ENCODE measurements around the gene TIMM10.

The TIMM10 gene

DNA sequence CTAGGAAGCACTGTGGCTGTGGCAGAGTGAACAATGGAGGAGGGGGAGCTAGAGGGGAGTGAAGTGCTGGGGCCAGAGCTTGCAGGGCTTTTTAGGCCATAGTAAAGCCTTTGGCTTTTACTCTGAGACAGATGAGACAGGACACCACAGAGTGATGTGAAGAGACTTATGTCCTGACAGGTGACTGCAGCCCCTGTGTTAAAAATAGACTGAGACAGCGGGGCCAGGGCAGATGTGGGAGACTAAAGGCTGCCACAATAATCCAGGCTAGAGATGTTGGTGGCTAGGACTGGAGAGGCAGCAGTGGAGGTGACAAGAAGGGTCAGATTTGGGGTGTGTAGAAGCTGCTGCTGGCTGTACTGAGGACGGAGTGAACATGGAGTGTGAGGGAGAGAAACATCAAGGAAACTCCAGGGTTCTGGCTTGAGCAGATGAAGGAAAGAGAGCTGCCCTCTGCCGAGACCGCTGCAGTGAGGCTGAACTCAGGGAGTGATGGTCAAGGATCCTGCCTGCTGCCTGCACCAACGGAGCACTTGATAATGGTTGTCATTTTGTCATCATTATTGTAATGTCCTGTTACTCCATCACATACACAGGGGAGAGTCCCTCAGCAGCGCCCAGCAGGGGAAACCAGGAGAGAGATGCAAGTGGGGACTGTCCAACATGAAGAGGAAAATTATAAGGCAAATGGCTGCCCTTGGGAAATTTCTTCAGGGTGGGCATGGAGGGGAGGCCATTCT lies 42.5 kb downstream of the TIMM10 start:
- in situ Hi-C loops (cut with HindIII; ENCODE audit: low sequenced_read_pairs) = no loop called here

DNA sequence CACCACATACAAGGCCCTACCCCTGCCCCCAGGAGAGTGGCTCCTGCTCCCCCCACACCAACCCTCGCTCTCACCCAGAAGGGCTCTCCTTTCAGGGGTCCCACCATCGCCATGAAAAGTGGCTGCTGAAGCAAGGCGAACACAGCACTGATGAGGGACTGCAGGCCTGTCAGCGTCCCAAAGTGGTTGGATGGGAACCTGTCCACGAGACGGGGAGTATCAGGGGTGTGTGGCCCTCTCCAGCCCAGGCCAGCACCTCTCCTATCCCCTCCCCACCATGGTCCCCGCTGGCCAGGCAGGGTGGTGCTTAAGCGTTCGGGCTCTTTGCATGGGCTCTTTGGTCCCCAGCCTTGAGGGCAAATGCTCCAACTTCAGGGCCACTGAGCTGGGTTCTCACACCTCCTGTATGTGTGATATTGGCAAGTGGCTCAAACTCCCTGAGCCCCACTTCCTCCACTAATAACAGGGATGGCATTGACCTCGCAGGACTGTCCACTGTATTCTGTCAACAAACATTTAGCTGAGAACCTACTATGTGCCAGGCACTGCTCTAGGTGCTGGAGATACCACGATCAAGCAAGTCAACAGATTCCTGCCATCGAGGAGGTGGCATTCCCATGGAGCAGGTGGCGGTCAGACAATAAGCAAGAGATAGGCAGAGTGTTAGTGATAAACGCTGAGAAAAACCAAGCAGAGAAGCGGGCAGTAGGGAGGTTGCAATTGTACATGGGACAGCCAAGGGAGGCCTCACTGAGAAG lies 43.4 kb downstream of the TIMM10 start:
- in situ Hi-C loops (cut with HindIII; ENCODE audit: low sequenced_read_pairs) = no loop called here

DNA sequence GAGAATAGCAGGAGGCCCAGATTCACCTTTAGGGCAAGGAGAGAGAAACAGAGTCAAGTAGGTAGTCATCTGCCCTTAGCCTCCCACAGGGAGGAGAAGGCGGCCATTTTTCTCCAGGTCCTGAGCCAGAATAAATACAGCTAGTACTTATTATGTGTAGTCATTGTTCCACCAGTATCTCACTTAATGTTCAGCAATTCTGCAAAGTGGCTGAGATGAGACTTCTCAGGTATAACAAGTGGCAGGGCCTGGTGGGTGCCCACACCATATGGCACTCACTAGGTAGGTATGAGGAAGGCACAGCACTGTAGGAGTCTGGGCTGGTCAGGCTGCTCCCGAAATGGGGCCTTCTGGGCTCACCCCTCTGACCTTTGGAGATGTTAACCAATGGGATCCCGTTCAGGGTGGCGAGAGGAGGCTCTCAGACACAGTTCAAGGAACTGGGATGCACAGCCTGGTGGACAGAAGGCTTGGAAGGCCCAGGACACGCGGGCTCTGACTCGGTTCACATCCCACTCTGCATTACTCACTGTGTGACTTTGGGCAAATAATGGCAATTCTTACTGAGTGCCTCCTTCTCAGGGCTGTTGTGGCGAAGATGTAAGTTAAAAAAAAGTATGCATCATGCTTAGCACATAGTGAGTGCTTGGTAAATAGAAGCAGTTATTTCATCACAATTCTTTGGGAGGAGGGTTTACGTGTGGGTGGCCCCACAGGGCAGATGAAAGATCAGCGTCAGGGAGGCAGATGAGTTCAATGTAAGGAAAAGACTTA lies 45.1 kb downstream of the TIMM10 start:
- in situ Hi-C loops (cut with HindIII; ENCODE audit: low sequenced_read_pairs) = no loop called here

DNA sequence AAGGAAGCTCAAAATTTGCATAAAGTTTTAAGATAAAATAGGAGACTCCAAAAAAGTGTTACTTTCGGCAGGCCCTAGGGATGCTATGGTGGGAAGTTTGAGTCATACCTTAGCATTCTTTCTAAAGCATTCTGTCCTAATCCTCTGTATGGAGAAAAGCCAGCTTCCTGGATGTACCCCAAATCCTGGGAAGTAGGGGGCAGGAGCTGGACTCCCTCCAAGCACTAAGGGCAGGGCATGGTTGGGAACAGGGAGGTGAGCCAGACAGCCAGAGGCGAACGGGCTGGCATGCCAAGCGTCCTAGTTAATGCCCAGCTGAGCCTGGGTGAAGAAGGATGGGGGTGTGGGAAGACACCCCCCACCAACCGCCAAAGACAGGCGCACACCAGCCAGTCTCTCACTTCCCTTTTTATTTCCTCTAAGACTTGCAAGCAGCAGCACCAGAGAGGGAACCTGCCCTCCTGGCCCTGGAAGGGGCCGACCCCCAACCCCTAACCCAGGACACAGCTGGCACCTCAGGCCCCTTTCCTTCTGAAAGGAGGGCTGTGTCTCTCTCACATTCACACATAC lies 46.3 kb downstream of the TIMM10 start:
- in situ Hi-C loops (cut with HindIII; ENCODE audit: low sequenced_read_pairs) = loop anchor here (5.0 kb wide), 2 partner anchors 52 to 73 kb away; no protein-coding TSS in a partner anchor

DNA sequence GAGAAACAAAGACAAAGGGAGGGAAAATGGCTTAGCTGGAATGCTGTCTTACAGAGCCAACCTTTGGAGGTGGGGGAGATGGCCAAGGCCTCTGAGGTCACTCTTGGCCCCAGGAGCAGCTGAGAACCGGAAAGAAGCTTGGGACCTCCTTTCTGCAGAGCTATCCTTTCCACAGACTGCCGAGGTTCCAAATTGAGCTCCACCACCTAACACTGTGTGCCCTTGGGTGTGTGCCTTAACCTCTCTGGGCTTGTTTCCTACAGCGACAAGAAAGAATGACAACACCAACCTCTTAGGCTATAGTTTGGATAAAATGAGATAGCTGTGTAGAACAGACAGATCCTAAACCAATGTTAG lies 47.0 kb downstream of the TIMM10 start:
- in situ Hi-C loops (cut with HindIII; ENCODE audit: low sequenced_read_pairs) = loop anchor here (5.0 kb wide), 2 partner anchors 51 to 74 kb away; no protein-coding TSS in a partner anchor

DNA sequence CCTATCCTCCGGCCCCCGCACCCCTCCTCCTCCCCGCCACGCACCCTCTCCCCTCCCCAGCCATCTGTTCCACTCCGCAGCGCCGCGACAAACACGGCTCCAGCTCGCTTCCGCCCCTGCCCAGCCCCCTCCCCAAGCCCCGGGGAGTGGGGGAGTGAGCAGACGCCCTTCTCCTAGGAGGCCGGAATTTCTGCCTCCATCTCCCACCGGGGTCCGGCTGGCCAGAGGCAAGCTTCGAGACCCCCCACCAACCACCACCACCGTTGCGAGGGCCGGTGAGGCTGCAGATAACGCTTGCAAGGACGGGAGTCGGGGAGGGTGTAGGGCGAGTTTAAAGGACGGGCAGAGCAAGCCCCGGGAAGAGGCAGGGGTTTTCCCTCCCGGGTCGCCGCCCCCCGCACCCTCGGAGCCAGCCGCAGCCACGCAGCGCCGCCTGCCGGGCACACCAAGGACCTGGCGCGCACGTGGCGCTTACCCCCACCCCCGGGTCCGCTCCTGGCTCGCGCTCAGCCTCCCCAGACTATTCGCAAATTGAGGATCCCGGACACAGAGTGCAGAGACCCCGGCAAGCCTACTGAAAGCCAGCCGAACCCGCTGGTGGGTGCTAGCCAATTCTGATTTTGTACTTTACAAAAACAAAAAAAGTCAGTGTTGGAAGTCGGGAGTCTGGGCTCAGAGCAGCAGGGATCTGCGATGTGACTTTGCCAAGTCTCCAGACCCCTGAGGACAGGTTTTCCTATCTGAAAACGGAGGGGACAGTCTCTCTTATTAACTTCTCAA lies 47.6 kb downstream of the TIMM10 start:
- in situ Hi-C loops (cut with HindIII; ENCODE audit: low sequenced_read_pairs) = loop anchor here (5.0 kb wide), 2 partner anchors 51 to 74 kb away; no protein-coding TSS in a partner anchor

DNA sequence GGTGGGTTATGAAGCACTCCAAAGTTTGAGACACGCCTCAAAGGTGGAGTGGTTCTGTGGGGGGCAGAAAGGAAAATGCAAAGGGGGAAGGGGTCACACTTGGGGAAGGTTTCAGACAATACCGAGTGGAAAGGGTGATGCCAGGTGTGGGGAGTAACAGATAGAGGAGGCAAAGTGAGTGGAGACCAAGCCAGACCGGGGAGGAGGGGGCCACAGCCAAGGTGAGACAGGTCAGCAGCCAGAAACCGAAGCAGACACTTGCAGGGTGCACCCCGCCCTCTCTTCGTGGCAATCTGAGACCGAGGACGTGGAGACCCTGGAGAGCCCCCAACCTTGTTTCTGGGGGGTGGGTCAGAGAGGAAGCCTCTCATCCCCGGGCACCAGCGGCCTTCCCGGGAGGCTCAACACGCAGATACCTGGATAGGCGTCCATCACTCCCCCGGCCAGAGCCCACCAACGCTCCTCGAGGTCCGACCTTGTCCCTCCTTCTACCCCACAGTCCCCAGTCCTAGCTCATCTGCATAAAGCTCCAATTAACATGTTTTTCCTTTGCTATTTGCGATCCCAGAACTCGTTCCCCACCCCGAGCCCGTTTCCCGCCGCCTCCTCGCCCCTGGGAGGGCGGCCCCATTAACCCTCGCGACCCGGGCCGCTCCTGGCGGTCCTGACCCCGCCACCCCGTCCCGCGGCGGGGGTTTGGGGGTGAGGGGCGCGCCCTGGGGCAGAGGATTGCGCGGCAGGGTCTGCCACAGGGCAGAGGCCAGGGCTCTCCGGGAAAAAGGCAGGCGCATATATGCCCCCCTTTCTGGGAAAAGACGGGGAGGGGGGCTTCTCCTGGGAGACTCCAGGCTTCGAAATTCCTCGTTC lies 48.4 kb downstream of the TIMM10 start:
- in situ Hi-C loops (cut with HindIII; ENCODE audit: low sequenced_read_pairs) = loop anchor here (5.0 kb wide), 2 partner anchors 50 to 75 kb away; no protein-coding TSS in a partner anchor

DNA sequence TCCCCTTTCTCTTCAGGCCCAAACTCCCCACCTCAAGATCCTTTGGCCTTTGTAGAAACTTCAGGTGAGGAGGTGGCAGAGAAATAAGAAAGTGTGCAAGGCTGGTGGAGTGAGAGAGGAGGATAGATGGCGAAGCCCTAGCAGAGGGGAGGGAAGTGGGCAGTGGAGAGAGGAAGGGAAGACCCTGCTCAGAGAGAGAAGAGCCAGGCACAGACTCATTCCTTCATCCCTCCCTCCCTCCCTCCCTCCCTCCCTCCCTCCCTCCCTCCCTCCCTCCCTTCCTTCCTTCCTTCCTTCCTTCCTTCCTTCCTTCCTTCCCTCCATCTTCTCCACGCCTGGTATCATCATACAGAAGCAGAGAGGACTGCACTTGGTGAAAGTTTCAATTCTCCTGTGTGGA lies 49.2 kb downstream of the TIMM10 start:
- in situ Hi-C loops (cut with HindIII; ENCODE audit: low sequenced_read_pairs) = loop anchor here (5.0 kb wide), 2 partner anchors 49 to 76 kb away; no protein-coding TSS in a partner anchor

DNA sequence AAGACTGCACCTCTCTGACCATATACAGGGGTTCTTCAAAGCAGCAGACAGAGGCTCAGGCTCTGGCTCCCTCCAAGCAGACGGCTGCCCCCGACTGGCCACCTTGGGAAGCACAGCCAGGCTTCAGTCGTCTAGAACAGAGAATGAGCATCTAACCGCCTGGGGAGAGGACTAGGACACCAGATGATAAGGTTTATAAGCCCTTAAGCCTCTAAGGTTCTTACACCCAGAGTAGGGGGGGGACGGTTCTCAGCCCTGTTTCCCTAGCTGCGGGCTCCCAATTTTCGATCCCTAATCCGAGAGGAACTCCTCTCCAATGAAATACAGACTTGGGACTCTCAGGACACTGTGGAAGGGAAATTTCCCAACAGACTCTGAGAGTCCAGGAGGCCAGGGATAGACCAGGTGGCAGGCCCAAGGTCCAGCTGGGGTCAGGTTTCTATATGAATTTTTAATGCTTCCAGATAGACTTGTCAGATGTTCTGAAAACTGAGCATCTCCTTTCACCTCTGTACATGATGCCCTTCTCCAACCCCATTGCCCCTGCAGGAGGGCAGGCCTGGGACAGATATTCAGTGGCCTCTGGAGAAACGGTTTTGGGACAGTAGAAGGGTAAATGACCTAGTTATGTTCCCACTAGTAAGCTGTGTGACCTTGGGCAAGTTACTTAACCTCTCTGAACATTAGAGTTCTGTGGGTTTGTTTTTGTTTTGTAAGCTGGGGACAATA lies 50.0 kb downstream of the TIMM10 start:
- in situ Hi-C loops (cut with HindIII; ENCODE audit: low sequenced_read_pairs) = loop anchor here (5.0 kb wide), 2 partner anchors 48 to 77 kb away; no protein-coding TSS in a partner anchor

DNA sequence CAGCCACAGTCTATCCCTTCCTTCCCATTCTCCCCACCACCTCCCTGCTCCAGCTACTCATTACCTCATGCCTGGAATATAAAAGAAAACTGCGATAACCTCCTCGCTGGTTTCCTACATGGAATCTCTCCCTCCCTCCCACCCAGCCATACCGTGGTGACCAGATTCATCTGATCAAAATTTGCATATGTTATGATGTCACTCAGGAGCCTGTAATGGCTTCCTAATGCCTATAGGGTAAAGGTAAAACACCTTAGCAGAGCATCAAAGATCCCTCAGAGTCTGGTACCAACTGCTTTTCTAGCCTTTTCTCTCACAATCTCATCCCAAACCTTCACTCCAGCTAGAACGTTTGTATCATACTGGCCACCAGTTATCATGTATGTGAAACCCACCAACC lies 50.6 kb downstream of the TIMM10 start:
- in situ Hi-C loops (cut with HindIII; ENCODE audit: low sequenced_read_pairs) = loop anchor here (5.0 kb wide), 2 partner anchors 48 to 77 kb away; no protein-coding TSS in a partner anchor

DNA sequence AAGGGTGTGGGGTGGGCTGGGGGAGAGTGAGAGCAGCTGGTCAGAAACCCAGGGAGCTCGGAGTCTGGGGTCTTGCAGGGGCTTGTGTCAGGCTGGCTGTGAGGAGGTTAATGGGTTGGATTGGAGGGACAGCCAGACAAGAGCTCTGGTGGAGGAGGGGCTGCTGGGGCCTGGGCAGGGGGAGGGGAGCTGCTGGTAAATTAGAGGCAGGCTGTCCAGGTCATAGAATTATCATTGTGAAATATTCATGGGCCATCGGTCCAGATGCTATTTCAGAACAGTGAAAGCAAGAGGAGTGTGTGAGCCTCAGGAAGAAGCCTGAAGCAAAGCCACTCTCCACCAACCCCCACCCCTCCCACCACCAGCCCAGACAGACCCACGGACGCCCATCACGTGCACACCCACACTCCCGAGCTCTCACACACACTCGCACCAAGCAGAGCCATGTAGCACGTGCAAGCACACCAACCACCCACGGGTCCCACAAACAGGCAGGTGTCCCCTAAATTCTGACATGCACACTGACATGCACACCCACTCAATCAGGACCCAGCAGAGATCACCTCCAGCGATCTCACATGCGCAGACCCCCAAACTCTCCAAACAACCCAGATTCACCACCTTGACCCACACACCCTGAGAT lies 51.4 kb downstream of the TIMM10 start:
- in situ Hi-C loops (cut with HindIII; ENCODE audit: low sequenced_read_pairs) = no loop called here
